HUES6 (cell line): ENCODE measurements around the gene NDFIP1.
"Not testable (repeated sequence)": the region's sequence is repeated elsewhere in the genome, so short reads cannot be mapped to it uniquely, and the experiment has no call there.

Source experiments
- H3K27ac ChIP-seq: 2 replicates; pipeline ENCODE4 v1.7.0; 2013; ENCODE audit warnings: low read depth, mild to moderate bottlenecking, low read length, inconsistent platforms
- H3K27me3 ChIP-seq: 2 replicates; pipeline ENCODE4 v1.6.1; 2013; ENCODE audit warnings: low read length; ENCODE audit not compliant: control insufficient read depth, insufficient read depth
- H3K36me3 ChIP-seq: 2 replicates; pipeline ENCODE4 v1.6.1; 2013; ENCODE audit warnings: low read length; ENCODE audit not compliant: control insufficient read depth, insufficient read depth
- H3K4me1 ChIP-seq: 2 replicates; pipeline ENCODE4 v1.6.1; 2013; ENCODE audit warnings: low read length; ENCODE audit not compliant: control insufficient read depth, insufficient read depth
- H3K4me3 ChIP-seq: 2 replicates; pipeline ENCODE4 v1.5.1; 2013; ENCODE audit warnings: low read depth, low read length
- H3K9ac ChIP-seq: one replicate; pipeline ENCODE4 v1.6.1; 2013; ENCODE audit warnings: mild to moderate bottlenecking, low read length
- H3K9me3 ChIP-seq: 2 replicates; pipeline ENCODE4 v1.6.1; 2013; ENCODE audit warnings: low read depth, low read length; ENCODE audit not compliant: control insufficient read depth, insufficient read depth

NDFIP1 gene

DNA sequence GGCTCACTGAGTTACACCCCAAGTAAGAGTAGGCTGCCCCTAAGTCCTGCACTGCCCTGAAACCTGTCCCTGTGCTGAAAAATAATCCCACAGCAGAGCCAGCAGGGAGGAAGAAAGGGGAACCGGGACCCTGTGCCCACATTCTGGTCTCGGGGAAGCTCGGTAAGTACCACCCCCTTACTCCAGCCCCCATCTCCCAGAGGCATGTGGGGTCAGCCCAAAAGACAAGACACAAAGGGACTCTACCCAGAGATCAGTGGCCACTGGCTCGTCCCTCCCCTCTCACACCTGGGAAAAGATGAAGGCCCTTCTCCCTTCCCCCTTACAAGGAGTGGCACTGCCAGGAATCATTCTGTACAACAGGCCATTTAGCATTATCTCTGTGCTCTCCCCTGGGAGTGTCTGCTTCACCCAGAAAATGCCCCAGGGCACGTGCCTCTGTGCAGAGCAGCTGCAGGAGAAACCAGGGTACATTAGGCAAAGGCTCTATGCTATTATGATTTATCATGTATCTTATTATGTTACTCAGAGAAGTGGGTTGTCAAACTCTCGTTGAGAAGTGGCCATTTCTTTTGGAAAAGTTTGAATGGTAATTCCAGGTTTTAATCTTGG lies 71.3 kb downstream of the NDFIP1 start:
- no peaks in the 10 kb centered on the region for H3K36me3 ChIP-seq

DNA sequence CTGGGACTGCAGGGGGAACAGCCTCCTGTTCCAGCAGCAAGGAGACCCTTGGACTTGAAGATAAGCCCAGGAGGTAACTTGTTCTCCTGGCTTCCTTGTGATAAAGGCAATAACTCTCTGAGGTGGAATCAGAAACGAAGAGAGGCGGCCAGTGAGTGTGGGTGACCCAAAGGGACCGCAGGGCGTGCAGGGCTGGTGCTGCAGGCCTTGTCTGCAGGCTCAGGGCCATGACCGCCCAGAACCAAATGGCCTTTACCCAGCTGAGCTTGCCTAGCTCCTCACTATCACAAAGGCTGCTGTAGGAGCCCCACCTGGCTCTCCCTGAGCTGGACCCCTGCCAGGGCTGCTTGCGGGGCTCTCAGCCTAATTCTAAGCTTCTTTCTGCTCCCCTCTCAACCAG lies 72.5 kb downstream of the NDFIP1 start:
- H3K9ac ChIP-seq: no peak overlapping the region
- H3K4me1 ChIP-seq: peaks cover 24% of the 10 kb centered on the region

More for the DNA sequence above, 71.3 kb downstream of the NDFIP1 start:
- Histone ChIP-seq H3K9ac (no peak overlapping the region), H3K9me3 (no peaks in the 10 kb centered on the region), H3K4me3 (no peak overlapping the region), H3K4me1 (peaks cover 25% of the 10 kb centered on the region), H3K27ac (no peak overlapping the region), H3K27me3 (no peaks in the 10 kb centered on the region)

DNA sequence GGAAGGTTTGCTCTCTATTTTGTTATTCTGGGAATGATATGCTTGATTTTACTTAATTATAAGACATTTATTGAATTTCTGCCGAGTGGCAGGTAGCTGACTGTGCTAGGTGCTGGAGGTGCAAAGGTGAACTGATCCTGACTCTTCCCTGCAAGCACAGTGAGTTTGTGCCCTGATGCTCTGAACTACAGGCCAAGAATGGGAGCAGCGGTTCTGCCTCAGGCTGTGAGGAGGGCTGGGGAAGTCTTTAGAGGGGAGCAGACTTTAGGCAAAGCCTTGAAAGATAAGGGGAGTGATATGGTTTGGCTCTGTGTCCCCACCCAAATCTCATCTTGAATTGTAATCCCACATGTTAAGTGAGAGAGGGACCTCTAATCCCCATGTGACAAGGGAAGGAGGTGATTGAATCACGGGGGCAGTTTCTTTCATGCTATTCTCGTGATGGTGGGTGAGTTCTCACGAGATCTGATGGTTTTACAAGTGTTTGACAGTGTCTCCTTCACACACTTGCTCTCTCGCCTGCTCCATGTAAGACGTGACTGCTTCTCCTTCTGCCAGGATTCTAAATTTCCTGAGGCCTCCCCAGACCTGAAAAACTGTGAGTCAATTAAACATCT lies 73.1 kb downstream of the NDFIP1 start:
- Histone ChIP-seq H3K27ac (no peak overlapping the region), H3K4me1 (peaks cover 27% of the 10 kb centered on the region), H3K9ac (no peak overlapping the region)

More for the DNA sequence above, 72.5 kb downstream of the NDFIP1 start:
- no peak overlapping the region for H3K27ac ChIP-seq
- H3K27me3 ChIP-seq: no peaks in the 10 kb centered on the region
- H3K36me3 ChIP-seq: no peaks in the 10 kb centered on the region
- no peaks in the 10 kb centered on the region for H3K9me3 ChIP-seq
- H3K4me3 ChIP-seq: no peak overlapping the region

DNA sequence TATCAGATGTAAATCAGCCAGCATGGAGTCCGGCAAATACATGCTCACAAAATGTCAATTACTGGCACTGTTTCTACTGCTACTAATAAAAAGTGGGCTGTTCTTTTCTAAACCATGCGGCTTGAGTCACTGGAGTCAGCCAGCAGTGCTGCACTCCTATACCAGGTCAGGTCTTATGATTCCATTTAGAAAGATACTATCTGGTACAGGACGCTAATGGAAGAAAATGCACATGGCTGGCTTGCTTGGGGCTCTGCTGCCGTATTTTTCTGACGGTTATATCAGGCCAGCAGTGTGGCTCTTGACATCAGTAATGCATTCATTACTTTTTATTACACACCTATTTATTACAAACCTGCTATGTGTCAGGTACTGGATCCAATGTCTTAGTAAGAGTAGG lies 74.3 kb downstream of the NDFIP1 start:
- H3K4me1 ChIP-seq: peaks cover 31% of the 10 kb centered on the region
- no peak overlapping the region for H3K27ac ChIP-seq
- H3K9ac ChIP-seq: no peak overlapping the region
- no peaks in the 10 kb centered on the region for H3K9me3 ChIP-seq
- H3K36me3 ChIP-seq: no peaks in the 10 kb centered on the region
- no peaks in the 10 kb centered on the region for H3K27me3 ChIP-seq
- H3K4me3 ChIP-seq: no peak overlapping the region

More for the DNA sequence above, 73.1 kb downstream of the NDFIP1 start:
- Histone ChIP-seq H3K36me3 (no peaks in the 10 kb centered on the region), H3K4me3 (no peak overlapping the region), H3K27me3 (no peaks in the 10 kb centered on the region), H3K9me3 (no peaks in the 10 kb centered on the region)

DNA sequence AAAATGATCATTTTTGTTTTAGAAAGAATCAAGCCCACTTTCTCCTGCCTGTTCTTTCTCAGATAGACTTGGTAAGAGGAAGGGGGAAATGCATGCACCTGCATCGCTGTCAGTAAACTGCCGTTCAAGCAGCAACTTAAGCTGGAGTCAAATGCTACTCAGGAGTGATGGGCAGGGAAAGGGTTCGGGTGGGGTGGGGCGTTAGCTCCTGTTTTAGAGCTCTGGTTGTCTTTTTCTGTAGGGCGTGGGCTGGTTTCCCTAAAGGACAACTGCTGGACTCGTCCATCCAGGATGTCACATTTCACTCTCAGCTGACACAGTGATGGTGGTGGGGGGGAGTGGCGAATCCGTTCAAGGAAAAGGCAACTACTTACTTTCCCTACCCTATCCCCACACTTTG lies 75.0 kb downstream of the NDFIP1 start:
- no peaks in the 10 kb centered on the region for H3K27me3 ChIP-seq
- no peak overlapping the region for H3K4me3 ChIP-seq
- H3K27ac ChIP-seq: no peak overlapping the region
- no peaks in the 10 kb centered on the region for H3K9me3 ChIP-seq
- no peaks in the 10 kb centered on the region for H3K36me3 ChIP-seq
- no peak overlapping the region for H3K9ac ChIP-seq
- H3K4me1 ChIP-seq: peaks cover 31% of the 10 kb centered on the region

DNA sequence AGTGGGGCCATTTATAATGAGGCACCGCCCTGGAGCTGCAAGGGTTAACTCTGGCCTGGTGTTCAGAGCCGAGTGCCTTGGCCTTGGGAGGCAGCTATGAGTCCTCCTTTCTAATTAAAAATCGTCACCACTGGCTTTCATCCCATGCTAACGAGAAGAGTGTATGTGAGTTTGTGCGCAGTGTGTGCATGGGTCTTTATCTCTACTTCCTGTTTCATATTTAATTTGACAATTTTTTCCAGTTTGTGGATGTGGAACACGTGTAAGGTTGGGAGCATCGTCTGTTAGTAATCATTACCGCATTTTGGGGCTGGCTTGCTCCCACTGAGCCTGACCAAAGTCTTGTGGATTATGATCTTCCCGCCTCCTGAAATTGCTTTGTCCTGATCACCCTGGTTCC lies 76.4 kb downstream of the NDFIP1 start:
- no peaks in the 10 kb centered on the region for H3K27me3 ChIP-seq
- no peak overlapping the region for H3K27ac ChIP-seq
- no peak overlapping the region for H3K9ac ChIP-seq
- H3K9me3 ChIP-seq: no peaks in the 10 kb centered on the region
- no peaks in the 10 kb centered on the region for H3K36me3 ChIP-seq
- H3K4me3 ChIP-seq: no peak overlapping the region
- peaks cover 31% of the 10 kb centered on the region for H3K4me1 ChIP-seq

DNA sequence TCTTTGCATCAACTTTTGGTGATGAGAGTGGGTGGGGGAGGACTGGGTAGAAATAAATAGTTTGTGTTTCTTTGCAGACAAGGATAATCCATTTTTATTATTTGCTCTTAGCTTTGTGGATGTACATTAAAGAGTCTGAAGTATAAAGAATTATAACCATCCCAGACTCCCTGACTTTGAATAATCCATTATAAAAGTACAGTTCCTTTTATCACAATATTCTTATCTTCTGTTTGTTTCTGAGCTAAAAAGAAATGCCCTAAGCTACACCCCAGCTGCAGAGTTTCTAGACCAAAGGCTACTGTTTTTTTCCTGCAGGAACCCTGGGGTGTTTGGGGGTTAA lies 77.9 kb downstream of the NDFIP1 start:
- no peak overlapping the region for H3K27ac ChIP-seq
- no peaks in the 10 kb centered on the region for H3K27me3 ChIP-seq
- peaks cover 26% of the 10 kb centered on the region for H3K4me1 ChIP-seq
- no peak overlapping the region for H3K4me3 ChIP-seq
- no peak overlapping the region for H3K9ac ChIP-seq
- no peaks in the 10 kb centered on the region for H3K9me3 ChIP-seq
- no peaks in the 10 kb centered on the region for H3K36me3 ChIP-seq

DNA sequence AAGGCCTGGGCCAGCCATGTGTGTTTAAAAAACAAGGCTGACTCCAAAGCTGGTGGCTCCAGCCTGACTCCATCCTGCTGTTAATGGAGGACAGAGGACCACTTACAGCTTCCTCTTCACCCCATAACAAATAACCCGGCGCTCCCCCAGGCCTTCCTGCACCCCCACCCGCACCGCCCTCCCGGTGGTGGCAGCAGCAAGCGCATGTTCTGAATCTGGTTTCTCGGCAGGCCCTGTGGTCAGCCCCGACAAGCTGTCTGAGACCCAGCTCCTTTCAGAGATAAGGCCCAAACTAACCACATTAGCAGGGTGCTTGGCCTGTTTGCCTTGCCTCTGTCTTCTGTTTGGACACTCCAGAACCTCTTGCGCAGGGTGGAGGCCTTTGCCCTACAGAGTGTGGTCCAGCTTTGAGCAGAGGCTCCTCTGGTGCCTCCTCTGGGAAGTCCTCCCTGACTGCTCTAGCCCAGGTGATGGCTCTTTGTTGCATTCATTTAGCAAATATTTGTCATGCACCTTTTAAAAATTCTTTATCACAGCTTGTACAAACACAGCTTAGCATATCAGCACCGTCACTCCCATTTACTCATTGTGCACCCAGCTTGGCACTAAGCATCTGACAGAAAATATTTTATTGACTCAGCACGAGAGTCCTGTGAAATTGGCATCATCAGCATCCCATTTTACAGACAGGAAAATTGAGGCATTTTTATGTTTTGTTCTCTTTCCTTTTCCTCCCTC lies 78.4 kb downstream of the NDFIP1 start:
- Histone ChIP-seq H3K4me3 (no peak overlapping the region), H3K27me3 (no peaks in the 10 kb centered on the region), H3K4me1 (peaks cover 28% of the 10 kb centered on the region), H3K27ac (no peak overlapping the region), H3K9me3 (no peaks in the 10 kb centered on the region), H3K36me3 (no peaks in the 10 kb centered on the region), H3K9ac (no peak overlapping the region)

DNA sequence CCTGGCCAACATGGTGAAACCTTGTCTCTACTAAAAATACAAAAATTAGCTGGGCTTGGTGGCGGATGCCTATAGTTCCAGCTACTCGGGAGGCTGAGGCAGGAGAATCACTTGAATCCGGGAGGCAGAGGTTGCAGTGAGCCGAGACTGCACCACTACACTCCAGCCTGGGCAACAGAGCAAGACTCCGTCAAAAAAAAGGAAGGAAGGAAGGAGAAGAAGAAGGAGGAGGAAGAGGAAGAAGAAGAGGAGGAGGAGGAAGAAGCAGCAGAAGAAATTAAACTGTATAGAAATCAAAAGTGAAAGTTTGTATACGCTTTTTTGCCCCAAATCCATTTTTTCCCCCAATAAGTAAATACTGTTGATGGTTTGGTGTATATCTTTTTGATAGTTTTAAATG lies 80.1 kb downstream of the NDFIP1 start:
- not testable (repeated sequence) for H3K9me3 ChIP-seq, H3K27me3 ChIP-seq, H3K36me3 ChIP-seq, H3K27ac ChIP-seq, H3K4me3 ChIP-seq, H3K9ac ChIP-seq
- H3K4me1 ChIP-seq: peaks cover 29% of the 10 kb centered on the region

DNA sequence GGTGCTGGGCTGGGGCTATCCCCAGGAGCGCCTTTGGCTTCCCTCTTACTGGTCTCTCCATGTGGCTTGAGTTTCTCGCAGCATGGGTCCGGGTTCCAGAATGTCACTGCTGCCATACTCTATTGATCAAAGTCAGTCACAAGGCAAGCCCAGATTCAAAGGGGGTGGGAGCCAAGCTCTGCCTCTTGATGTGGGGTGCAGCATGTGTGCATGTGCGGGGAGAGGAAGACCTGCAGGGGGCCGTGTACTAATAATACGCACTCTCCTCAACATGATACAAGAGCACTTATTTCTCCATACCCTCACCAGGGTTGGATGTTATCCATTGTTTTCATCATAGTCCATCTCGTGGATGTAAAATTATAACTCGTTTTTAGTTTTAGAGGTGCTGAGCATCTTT lies 81.2 kb downstream of the NDFIP1 start:
- Histone ChIP-seq H3K27ac (no peak overlapping the region), H3K27me3 (no peaks in the 10 kb centered on the region), H3K9ac (no peak overlapping the region), H3K9me3 (no peaks in the 10 kb centered on the region), H3K4me3 (no peak overlapping the region), H3K4me1 (peaks cover 29% of the 10 kb centered on the region), H3K36me3 (no peaks in the 10 kb centered on the region)

DNA sequence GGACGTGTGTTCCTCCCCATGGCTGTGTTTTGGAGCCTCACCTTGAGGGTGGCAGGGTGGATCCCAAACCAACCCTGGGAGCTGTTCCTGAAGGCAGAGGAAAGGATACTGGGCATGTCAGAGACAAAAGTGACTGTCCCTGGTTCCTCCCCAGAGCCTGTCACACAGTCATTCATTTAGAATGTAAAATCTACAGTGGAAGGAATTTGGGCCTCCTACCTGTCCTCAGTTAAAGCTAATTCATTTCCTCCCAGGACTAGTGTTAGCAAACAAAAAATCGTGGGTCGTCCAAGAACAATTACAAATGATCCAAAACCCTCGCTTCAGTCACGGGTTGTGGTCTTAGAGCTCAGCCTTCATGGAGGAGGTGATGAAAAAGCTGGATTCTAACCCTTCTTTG lies 83.2 kb downstream of the NDFIP1 start:
- H3K27me3 ChIP-seq: no peaks in the 10 kb centered on the region
- peaks cover 14% of the 10 kb centered on the region for H3K4me1 ChIP-seq
- no peak overlapping the region for H3K4me3 ChIP-seq
- H3K36me3 ChIP-seq: no peaks in the 10 kb centered on the region
- H3K9ac ChIP-seq: no peak overlapping the region
- H3K27ac ChIP-seq: no peak overlapping the region
- no peaks in the 10 kb centered on the region for H3K9me3 ChIP-seq
